Measurements from ENCODE around the gene PSG1.

DNA sequence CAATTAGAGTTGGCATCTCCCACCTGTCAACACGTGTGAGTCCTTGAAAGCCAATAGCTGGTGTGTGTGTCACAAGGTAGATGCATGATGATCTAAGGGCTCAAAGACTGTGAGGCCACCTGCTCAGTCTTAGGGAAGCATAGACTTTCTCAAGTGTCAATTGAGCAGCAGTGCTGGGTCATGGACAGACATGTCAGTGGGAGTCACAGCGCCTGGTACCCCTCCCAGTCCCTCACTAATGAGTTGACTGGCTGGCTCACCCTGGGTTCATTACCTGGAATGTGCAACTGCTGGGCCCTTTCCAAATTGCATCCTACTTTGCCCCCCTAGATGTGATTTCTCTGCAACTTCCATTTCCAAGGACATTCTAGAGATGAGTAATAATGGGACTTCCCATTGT, 47.3 kb upstream of the PSG1 start:
- TF ChIP-seq, protein P1, sequence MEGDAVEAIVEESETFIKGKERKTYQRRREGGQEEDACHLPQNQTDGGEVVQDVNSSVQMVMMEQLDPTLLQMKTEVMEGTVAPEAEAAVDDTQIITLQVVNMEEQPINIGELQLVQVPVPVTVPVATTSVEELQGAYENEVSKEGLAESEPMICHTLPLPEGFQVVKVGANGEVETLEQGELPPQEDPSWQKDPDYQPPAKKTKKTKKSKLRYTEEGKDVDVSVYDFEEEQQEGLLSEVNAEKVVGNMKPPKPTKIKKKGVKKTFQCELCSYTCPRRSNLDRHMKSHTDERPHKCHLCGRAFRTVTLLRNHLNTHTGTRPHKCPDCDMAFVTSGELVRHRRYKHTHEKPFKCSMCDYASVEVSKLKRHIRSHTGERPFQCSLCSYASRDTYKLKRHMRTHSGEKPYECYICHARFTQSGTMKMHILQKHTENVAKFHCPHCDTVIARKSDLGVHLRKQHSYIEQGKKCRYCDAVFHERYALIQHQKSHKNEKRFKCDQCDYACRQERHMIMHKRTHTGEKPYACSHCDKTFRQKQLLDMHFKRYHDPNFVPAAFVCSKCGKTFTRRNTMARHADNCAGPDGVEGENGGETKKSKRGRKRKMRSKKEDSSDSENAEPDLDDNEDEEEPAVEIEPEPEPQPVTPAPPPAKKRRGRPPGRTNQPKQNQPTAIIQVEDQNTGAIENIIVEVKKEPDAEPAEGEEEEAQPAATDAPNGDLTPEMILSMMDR (conservative IDR thresholded peaks at IDR 0.05; ENCODE audit: low read depth in 2 of 2), result no peak
- TF ChIP-seq, protein P2, sequence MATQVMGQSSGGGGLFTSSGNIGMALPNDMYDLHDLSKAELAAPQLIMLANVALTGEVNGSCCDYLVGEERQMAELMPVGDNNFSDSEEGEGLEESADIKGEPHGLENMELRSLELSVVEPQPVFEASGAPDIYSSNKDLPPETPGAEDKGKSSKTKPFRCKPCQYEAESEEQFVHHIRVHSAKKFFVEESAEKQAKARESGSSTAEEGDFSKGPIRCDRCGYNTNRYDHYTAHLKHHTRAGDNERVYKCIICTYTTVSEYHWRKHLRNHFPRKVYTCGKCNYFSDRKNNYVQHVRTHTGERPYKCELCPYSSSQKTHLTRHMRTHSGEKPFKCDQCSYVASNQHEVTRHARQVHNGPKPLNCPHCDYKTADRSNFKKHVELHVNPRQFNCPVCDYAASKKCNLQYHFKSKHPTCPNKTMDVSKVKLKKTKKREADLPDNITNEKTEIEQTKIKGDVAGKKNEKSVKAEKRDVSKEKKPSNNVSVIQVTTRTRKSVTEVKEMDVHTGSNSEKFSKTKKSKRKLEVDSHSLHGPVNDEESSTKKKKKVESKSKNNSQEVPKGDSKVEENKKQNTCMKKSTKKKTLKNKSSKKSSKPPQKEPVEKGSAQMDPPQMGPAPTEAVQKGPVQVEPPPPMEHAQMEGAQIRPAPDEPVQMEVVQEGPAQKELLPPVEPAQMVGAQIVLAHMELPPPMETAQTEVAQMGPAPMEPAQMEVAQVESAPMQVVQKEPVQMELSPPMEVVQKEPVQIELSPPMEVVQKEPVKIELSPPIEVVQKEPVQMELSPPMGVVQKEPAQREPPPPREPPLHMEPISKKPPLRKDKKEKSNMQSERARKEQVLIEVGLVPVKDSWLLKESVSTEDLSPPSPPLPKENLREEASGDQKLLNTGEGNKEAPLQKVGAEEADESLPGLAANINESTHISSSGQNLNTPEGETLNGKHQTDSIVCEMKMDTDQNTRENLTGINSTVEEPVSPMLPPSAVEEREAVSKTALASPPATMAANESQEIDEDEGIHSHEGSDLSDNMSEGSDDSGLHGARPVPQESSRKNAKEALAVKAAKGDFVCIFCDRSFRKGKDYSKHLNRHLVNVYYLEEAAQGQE (IDR thresholded peaks at IDR 0.05; ENCODE audit: unreplicated experiment), result no peak
- TF ChIP-seq JUNB (IDR thresholded peaks at IDR 0.05; ENCODE audit: unreplicated experiment) (no peak), EZH2 (IDR thresholded peaks at IDR 0.05; ENCODE audit: low read depth, unreplicated experiment) (no peak), POLR2AphosphoS5 (IDR thresholded peaks at IDR 0.05; ENCODE audit: low read depth) (no peak), EZH2phosphoT487 (IDR thresholded peaks at IDR 0.05; ENCODE audit: unreplicated experiment) (no peak), ZNF114 (CRISPR knock-in tag; IDR thresholded peaks at IDR 0.05) (no peak), NANOG (IDR thresholded peaks at IDR 0.05; ENCODE audit: borderline replicate concordance) (no peak), CREB1 (CRISPR knock-in tag; IDR thresholded peaks at IDR 0.05; ENCODE audit: low read depth) (no peak)
- TF ChIP-seq, protein P3, sequence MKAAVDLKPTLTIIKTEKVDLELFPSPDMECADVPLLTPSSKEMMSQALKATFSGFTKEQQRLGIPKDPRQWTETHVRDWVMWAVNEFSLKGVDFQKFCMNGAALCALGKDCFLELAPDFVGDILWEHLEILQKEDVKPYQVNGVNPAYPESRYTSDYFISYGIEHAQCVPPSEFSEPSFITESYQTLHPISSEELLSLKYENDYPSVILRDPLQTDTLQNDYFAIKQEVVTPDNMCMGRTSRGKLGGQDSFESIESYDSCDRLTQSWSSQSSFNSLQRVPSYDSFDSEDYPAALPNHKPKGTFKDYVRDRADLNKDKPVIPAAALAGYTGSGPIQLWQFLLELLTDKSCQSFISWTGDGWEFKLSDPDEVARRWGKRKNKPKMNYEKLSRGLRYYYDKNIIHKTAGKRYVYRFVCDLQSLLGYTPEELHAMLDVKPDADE (IDR thresholded peaks at IDR 0.05), result no peak
